Inflammatory macrophage treated with lipopolysaccharide for 4 hours (primary cell): Measurements from ENCODE around the gene RAB40A.
A peak's percentile ranks its signal among the peaks of the same experiment; 100 is the strongest.
"Not testable (repeated sequence)": the region's sequence is repeated elsewhere in the genome, so short reads cannot be mapped to it uniquely, and the experiment has no call there.

Experiments used
- DNase-seq: peaks from one replicate; pipeline ENCODE4 v3.0.0-alpha.2; 2020

Gene RAB40A

DNA sequence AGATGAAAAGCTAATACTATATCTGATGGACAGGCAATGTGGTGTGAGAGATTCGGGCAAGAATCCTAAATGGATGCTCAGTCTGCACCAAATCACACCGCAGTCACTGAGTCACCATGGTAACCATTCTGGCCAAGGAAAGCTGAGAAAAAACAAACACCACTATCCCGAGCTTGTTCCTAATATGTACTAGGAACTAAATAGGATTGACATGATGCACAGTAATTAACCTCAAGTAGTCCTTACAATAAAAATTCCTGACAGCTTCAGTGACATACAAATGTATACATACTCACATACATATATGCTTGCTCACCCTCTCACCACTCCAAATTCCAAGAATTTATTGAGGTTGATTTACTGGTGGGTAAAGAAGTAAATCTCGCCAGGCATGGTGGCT, 1.1 kb upstream of the RAB40A start:
- no peak for DNase-seq

GRCh38 chrX:103518571-103518970, 718 bp downstream of the RAB40A start:
- no peak for DNase-seq

- no peak for DNase-seq
Measured at GRCh38 chrX:103517246-103517645, 2.0 kb downstream of the RAB40A start.

GRCh38 chrX:103513476-103514108, 5.7 kb downstream of the RAB40A start:
- no peak for DNase-seq

DNA sequence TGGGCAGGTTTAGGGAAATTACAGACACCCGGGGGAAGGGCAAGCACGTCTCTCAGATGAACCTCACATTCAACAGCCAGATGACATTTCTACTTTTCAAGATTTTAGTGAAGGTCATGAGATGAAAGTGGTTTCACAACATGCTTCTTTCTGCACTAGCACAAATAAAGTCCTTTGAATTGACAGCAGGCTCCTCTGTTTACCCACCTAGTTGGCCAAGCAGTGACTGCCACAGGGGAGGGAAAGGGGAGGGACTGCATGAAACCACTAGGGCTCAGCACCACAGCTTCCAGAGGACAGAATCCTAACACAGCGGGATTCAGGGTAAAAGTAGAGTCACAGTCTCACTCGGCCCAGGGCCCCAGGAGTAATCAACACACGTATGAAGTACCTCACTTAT, 6.2 kb downstream of the RAB40A start:
- DNase-seq: no peak

DNA sequence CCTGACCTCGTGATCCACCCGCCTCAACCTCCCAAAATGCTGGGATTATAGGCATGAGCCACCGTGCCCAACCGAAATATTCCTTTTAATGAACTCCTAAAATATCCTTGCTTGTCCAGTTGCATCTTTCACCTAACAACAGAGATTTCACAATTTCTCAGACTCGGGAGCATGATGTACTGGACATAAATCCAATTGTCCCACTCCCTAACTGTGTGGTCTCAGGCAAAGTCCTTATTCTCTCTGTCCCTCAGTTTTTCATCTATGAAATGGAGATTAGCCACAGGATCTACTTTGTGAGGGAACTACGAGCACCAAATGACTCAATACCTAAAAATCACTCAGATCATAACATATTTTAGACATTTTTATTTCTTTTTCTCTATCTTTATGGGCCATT, 9.3 kb downstream of the RAB40A start:
- DNase-seq: no peak

DNA sequence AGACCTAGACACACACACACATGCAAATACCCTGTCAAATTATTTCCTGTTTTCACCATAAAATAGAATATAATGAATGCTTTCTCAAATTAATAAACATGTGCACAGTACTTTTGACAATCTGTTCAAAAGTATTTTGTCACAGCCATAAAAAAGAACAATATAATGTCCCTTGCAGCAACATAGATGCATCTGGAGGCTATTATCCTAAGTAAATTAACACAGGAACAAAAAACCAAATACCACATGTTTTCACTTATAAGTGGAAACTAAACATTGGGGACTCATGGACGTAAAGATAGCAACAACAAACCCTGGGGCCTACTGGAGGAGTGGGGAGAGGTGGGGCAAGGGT, 15.5 kb downstream of the RAB40A start:
- DNase-seq: no peak

DNA sequence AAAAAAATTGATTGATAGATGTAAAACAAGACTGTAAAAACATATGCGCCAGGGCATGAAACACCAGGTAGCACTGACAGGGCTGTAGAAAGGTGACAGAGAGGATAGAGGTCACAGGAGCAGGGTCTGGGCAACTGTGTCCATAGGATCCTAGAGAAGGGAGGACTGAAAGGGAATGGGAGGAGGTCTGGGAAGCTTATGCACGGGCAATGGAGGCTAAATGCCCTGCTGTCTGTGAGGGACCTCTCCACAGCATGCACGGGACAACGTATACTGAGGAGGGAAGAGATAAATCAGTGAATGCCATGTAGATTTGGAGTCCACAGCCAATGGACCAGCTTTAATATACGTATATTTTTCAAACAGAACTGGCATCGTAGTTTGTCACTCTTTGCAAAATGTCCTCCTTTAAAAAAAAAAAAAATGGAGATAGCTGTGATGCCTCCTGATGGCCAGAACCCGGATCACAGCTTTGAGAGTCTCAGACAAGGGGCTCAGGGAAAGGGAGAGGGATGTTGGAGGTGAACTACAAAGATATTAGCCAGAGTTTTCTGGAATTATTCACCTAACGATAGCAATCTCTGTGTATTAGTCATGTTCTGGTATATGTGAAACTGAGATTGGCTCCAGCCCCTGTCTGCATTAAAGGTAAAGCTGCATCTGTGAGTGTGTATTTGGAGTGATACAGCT, 16.0 kb downstream of the RAB40A start:
- no peak for DNase-seq

GRCh38 chrX:103498786-103499185, 20.5 kb downstream of the RAB40A start:
- no peak for DNase-seq

GRCh38 chrX:103495786-103496185, 23.5 kb downstream of the RAB40A start:
- no peak for DNase-seq

DNA sequence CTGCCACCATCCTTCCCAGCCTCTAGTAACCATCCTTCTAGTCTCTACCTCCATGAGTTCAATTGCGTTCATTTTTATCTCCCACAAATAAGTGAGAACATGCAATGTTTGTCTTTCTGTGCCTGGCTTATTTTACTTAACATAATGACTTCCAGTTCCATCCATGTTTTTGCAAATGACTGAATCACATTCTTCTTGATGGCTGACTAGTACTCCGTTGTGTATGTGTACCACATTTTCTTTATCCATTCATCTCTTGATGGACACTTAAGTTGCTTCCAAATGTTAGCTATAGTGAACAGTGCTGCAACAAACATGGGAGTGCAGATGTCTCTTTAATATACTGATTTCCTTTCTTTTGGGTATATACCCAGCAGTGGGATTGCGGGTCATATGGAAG, 25.7 kb downstream of the RAB40A start:
- DNase-seq: not testable (repeated sequence)

- peak; percentile 6 for DNase-seq
Measured at GRCh38 chrX:103489733-103490132, 29.6 kb downstream of the RAB40A start.

- no peak for DNase-seq
Measured at GRCh38 chrX:103488794-103489193, 30.5 kb downstream of the RAB40A start.

DNA sequence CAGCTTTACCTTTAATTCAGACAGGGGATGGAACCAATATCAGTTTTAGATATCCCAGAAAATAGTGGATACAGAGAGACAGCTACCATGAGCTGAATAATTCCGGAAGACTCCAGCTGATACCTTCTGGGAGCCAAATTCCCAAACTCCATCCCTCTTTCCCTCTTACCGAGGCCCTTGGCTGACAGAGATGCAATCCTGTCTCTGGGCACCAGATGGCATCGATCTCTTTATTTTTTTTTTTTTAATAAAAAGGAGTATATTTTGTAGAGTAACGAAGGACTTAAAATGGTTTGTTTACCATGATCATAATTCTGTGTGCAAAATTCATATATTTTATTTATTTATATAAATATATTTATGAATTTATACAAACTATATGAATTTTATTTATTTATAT, 31.0 kb downstream of the RAB40A start:
- no peak for DNase-seq

- DNase-seq: no peak
Measured at GRCh38 chrX:103483720-103484119, 35.6 kb downstream of the RAB40A start.

- no peak for DNase-seq
Measured at GRCh38 chrX:103480526-103480925, 38.8 kb downstream of the RAB40A start.

DNA sequence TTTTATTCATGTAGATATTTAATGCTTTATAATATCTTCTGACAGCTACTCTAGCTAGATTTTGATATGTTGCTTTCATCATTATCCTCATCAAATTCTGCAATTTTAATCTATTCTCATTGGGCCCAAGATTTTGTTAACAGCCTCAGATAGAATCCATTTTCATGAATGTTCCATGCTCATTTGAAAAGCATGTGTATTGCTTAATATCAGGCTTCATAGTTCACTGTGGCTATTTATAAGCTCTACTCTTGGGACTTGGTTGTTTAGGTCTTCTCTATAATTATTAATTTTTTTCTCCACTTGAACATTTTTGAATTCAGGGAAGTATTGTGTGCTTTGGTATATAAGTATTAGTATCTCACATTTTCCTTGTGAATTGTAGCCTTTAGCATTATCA, 41.8 kb downstream of the RAB40A start:
- DNase-seq: no peak

GRCh38 chrX:103475381-103475780, 43.9 kb downstream of the RAB40A start:
- no peak for DNase-seq

GRCh38 chrX:103469977-103470376, 49.3 kb downstream of the RAB40A start:
- not testable (repeated sequence) for DNase-seq

- DNase-seq: no peak
Measured at GRCh38 chrX:103467887-103468286, 51.4 kb downstream of the RAB40A start.

GRCh38 chrX:103467156-103467555, 52.1 kb downstream of the RAB40A start:
- no peak for DNase-seq

DNA sequence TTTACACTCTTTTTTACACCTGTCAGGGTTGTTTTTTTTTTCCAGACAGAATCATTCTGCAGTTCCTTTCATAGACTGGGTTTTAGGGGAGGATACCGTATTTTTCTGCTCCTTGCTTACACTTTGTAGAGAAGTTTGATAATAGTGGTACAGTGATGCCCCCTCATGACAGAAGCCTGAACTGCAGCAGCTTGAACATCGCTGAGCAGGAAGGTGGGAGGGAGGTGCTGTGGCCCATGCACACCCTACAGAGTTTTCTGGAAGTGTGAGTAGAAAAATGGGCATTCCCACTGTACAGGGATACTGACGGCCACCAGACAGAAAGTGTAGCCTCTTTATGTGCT, 54.5 kb downstream of the RAB40A start:
- DNase-seq: peak; percentile 63

DNA sequence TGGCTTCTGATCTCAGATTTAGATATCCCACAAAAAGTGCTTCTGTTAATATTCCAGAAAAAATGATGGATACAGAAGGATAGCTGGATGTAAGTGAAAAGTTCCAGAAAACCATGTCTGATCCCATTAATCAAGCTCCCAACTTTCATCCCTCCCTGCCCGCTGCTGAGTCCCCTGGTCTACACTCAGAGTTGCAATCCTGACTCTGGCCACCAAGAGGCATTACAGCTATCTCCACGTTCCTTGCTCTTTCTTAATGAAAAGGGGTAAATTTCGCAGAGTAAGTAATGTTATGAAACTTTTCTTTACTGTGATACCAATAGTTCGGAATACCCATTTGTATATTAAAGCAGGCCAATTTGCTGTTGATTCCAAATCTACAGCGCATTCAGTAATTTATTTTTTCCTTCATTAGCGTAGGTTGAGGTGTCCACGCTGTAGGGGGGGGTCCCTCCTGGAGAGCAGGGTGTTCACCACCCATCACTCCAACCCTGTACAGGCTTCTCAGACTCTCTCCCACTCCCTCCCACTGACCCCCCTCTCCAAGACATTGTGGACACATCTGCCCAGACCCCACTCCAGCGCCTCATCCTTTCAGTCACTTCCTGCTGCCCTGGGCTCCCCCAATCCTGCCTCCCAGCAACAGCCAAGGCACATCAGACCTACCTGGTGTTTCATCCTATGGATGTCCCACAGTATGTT, 55.1 kb downstream of the RAB40A start:
- DNase-seq: peak; percentile 42

DNA sequence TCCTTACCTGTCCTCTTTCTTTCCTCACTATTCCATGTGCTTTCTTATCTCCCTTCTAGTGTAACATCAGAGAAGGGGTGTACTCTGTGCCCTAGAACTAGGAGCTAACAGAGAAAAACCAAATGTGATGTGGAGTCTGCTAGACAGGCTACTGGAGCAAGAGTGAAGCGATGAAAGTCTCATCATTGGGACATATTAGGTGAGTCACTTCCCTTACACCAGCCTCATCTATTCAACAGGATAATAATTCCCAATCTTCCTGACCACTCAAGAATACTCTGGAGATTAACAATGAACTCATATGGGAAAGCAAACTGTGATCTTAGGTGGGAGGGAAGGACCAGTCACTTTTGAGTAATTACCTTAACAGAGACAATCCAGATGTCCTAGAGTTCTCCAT, 58.1 kb downstream of the RAB40A start:
- DNase-seq: no peak
